NK-92 (cell line): ENCODE measurements around the gene LRP8.
"Not testable (repeated sequence)": the region's sequence is repeated elsewhere in the genome, so short reads cannot be mapped to it uniquely, and the experiment has no call there.

ENCODE experiments used
- DNase-seq: peaks from one replicate; lab custom pipeline; 2025; ENCODE audit not compliant: unreplicated experiment; lab: John Stamatoyannopoulos, UW

Gene LRP8

GRCh38 chr1:53220171-53220961, 107.5 kb downstream of the LRP8 start, which contains the start of gene CZIB:
Gene CZIB (minus strand): TSS chr1:53220634. CDS start chr1:53220575, 59 bp downstream.
- peak; percentile 27 for DNase-seq

GRCh38 chr1:53219711-53220110, 108.2 kb downstream of the LRP8 start:
- no peak for DNase-seq

GRCh38 chr1:53218201-53218600, 109.7 kb downstream of the LRP8 start:
- DNase-seq, result no peak

GRCh38 chr1:53214376-53214940, 113.4 kb downstream of the LRP8 start:
- DNase-seq, result no peak

GRCh38 chr1:53210954-53211353, 116.9 kb downstream of the LRP8 start:
- DNase-seq, result no peak

- no peak for DNase-seq
These were observed 117.5 kb downstream of the LRP8 start for GRCh38 chr1:53210352-53210751.

- DNase-seq, result no peak
These were observed 120.1 kb downstream of the LRP8 start for GRCh38 chr1:53207726-53208125.

- no peak for DNase-seq
These were observed 121.0 kb downstream of the LRP8 start for GRCh38 chr1:53206735-53207379.

- DNase-seq, result not testable (repeated sequence)
These were observed 121.7 kb downstream of the LRP8 start for GRCh38 chr1:53206083-53206685.

- DNase-seq, result not testable (repeated sequence)
These were observed 122.4 kb downstream of the LRP8 start for GRCh38 chr1:53205496-53205895.

GRCh38 chr1:53203466-53203865, 124.4 kb downstream of the LRP8 start:
- no peak for DNase-seq

- no peak for DNase-seq
These were observed 129.6 kb downstream of the LRP8 start for GRCh38 chr1:53198241-53198651.

GRCh38 chr1:53197291-53198200, 130.3 kb downstream of the LRP8 start:
- no peak for DNase-seq

- DNase-seq, result peak; percentile 27
These were observed 131.2 kb downstream of the LRP8 start, which contains the start of gene CPT2 for GRCh38 chr1:53196485-53197290. Gene CPT2 (plus strand): TSS chr1:53196824. CDS start chr1:53196944, 120 bp downstream.

GRCh38 chr1:53196017-53196484, 131.8 kb downstream of the LRP8 start:
- no peak for DNase-seq

GRCh38 chr1:53195246-53196016, 132.4 kb downstream of the LRP8 start:
- DNase-seq, result no peak
